Type B pancreatic cell (in vitro differentiated cells): ENCODE data around the gene SCYL2. TPM values are rescaled to one million over a fixed set of nuclear protein-coding genes. Genes with fewer than 3 reads are reported as not detected.
"Not testable (repeated sequence)": the region's sequence is repeated elsewhere in the genome, so short reads cannot be mapped to it uniquely, and the experiment has no call there.

Experiments
- DNase-seq: peaks from one replicate; pipeline ENCODE4 v3.0.0; 2021; ENCODE audit warnings: mixed read lengths; ENCODE audit not compliant: unreplicated experiment; ENCODE audit errors: extremely low spot score
- H3K27ac Mint-ChIP-seq: 2 replicates; pipeline ENCODE4 v1.8.0; 2021; ENCODE audit warnings: mild to moderate bottlenecking, mixed read lengths
- H3K27me3 Mint-ChIP-seq: 2 replicates; pipeline ENCODE4 v1.8.0; 2021; ENCODE audit warnings: mixed read lengths
- H3K36me3 Mint-ChIP-seq: 2 replicates; pipeline ENCODE4 v1.8.0; 2021; ENCODE audit warnings: mixed read lengths
- H3K4me1 Mint-ChIP-seq: one replicate; pipeline ENCODE4 v1.8.0; 2021; ENCODE audit warnings: mixed read lengths; ENCODE audit not compliant: unreplicated experiment
- H3K4me3 Mint-ChIP-seq: 2 replicates; pipeline ENCODE4 v1.8.0; 2021; ENCODE audit warnings: mild to moderate bottlenecking, mixed read lengths
- H3K9me3 Mint-ChIP-seq: 2 replicates; pipeline ENCODE4 v1.8.0; 2021; ENCODE audit warnings: mixed read lengths
- CTCF ChIP-seq: fragments of 200-600 bp; sonication (generic); conservative IDR thresholded peaks from 2 replicates; pipeline ENCODE4 v1.5.0; 2021; ENCODE audit warnings: antibody characterized with exemption, mild to moderate bottlenecking
- total RNA-seq: library from RNA; stranded (reverse); gene quantifications from 2 replicates; pipeline ENCODE4 v1.2.1, GENCODE V29; 2021; ENCODE audit warnings: low replicate concordance

Gene SCYL2
- total RNA-seq, 1 donor from 2014 or later = 53.9 TPM

GRCh38 chr12:100274291-100274690, 7.3 kb downstream of the SCYL2 start:
- H3K4me3 Mint-ChIP-seq = no peak overlapping the region
- no peak for DNase-seq
- no peaks in the 10 kb centered on the region for H3K27me3 Mint-ChIP-seq
- H3K4me1 Mint-ChIP-seq = peaks cover 18% of the 10 kb centered on the region
- no peak overlapping the region for H3K27ac Mint-ChIP-seq
- H3K9me3 Mint-ChIP-seq = no peaks in the 10 kb centered on the region
- peaks cover 22% of the 10 kb centered on the region for H3K36me3 Mint-ChIP-seq
- no peak for TF ChIP-seq CTCF

- Mint-ChIP-seq H3K9me3 (no peaks in the 10 kb centered on the region), H3K27me3 (no peaks in the 10 kb centered on the region), H3K4me1 (peaks cover 10% of the 10 kb centered on the region), H3K4me3 (no peak overlapping the region), H3K27ac (peak overlapping the region; percentile 75), H3K36me3 (peaks cover 24% of the 10 kb centered on the region)
- DNase-seq = no peak
- no peak for TF ChIP-seq CTCF
These were observed 12.2 kb downstream of the SCYL2 start for GRCh38 chr12:100279159-100279558.

GRCh38 chr12:100279607-100280244, 12.7 kb downstream of the SCYL2 start:
- no peak for DNase-seq
- H3K4me3 Mint-ChIP-seq = no peak overlapping the region
- H3K27me3 Mint-ChIP-seq = no peaks in the 10 kb centered on the region
- H3K27ac Mint-ChIP-seq = peak overlapping the region; percentile 75
- TF ChIP-seq CTCF = no peak
- peaks cover 10% of the 10 kb centered on the region for H3K4me1 Mint-ChIP-seq
- no peaks in the 10 kb centered on the region for H3K9me3 Mint-ChIP-seq
- peaks cover 18% of the 10 kb centered on the region for H3K36me3 Mint-ChIP-seq

- H3K9me3 Mint-ChIP-seq, H3K4me3 Mint-ChIP-seq, H3K27ac Mint-ChIP-seq, DNase-seq, H3K4me1 Mint-ChIP-seq, H3K27me3 Mint-ChIP-seq: not testable (repeated sequence)
- H3K36me3 Mint-ChIP-seq = peaks cover 17% of the 10 kb centered on the region
These were observed 17.6 kb downstream of the SCYL2 start for GRCh38 chr12:100284556-100284955.

- Mint-ChIP-seq H3K27me3 (no peaks in the 10 kb centered on the region), H3K36me3 (peaks cover 24% of the 10 kb centered on the region), H3K9me3 (no peaks in the 10 kb centered on the region), H3K4me1 (no peaks in the 10 kb centered on the region), H3K27ac (no peak overlapping the region), H3K4me3 (no peak overlapping the region)
- no peak for TF ChIP-seq CTCF
- DNase-seq = no peak
These were observed 22.1 kb downstream of the SCYL2 start for GRCh38 chr12:100289038-100289437.

GRCh38 chr12:100290016-100290415, 23.0 kb downstream of the SCYL2 start:
- no peak for TF ChIP-seq CTCF
- no peak overlapping the region for H3K4me3 Mint-ChIP-seq
- H3K4me1 Mint-ChIP-seq = no peaks in the 10 kb centered on the region
- H3K27ac Mint-ChIP-seq = no peak overlapping the region
- H3K36me3 Mint-ChIP-seq = peaks cover 23% of the 10 kb centered on the region
- no peaks in the 10 kb centered on the region for H3K9me3 Mint-ChIP-seq
- no peaks in the 10 kb centered on the region for H3K27me3 Mint-ChIP-seq
- DNase-seq = no peak
